HG02870 (cell line): ENCODE results near the gene STAM.

Source experiments
- ATAC-seq: cut with Tn5 transposase; IDR thresholded peaks from one replicate; pipeline ENCODE4 v1.9.1; 2021; ENCODE audit warnings: mild to moderate bottlenecking, moderate library complexity; ENCODE audit not compliant: unreplicated experiment

STAM gene

GRCh38 chr10:17758200-17758599 is 114.2 kb downstream of the STAM start:
- ATAC-seq: no peak

- no peak for ATAC-seq
Measured at GRCh38 chr10:17758896-17759295, 114.9 kb downstream of the STAM start.

- ATAC-seq: no peak
Measured at GRCh38 chr10:17764142-17764541, 120.2 kb downstream of the STAM start.

- no peak for ATAC-seq
Measured at GRCh38 chr10:17765602-17766001, 121.7 kb downstream of the STAM start.
